ENCODE data around the gene CD47. TPM values are rescaled to one million over a fixed set of nuclear protein-coding genes. Genes with fewer than 3 reads are reported as not detected.

CD47 gene
- total RNA-seq, 1 experiment from 2014 or later: 63.6 TPM

DNA sequence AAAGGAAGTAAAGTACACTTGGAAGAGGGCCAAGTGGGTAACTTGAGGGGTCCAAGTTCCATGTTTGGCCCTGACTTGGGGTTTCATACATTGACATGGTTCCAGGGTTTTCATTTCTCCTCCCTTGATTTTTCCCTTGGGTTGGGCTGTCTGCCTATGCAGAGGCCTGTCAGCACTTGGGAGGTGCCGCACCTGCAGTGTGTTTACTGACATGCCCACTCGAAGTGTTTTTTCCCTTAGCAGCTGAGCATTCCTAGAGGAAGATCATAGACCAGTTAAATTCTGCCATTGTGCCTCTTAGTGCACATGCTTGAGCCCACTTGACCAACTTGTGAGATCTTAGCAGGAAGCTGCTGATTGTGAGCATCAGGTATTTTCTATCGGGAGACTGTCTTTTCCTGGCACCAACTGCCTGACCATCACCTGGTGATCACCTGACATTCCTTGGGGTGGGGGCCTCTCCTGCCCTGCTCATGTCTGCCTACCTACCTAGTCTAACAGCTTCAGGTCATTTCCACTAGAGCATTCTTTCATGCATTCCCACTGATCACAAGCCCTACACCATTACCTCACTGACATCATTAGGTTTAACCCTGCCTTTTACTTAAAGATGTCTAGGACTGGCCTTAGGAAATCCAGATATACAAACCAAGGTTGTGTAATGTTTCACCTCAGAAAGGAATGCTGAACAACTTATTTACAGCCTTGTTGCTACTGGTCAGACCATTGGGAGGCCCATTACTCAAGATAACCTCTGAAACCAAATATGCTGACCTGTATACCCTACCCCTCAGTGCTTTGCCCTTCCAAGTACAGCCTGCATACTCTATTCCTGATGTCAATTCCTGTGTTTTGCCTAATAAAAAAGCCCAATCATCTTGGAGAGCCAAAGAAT, 68.3 kb downstream of the CD47 start:
- peaks cover 13% of the 10 kb centered on the region for H3K4me1 ChIP-seq (ENCODE audit: insufficient read depth, low read length)
- H3F3A ChIP-seq (ENCODE audit: low read length, unreplicated experiment): no peaks in the 10 kb centered on the region
- H3K9me2 ChIP-seq (replicated peaks; ENCODE audit: low read length): no peaks in the 10 kb centered on the region
- ChIA-PET POLR2A (ENCODE audit: unreplicated experiment) (no interaction called here), CTCF (no interaction called here)
- H4K20me1 ChIP-seq (ENCODE audit: low read length): no peaks in the 10 kb centered on the region
- ATAC-seq (no peak), DNase-seq (no peak)
- H3K9ac ChIP-seq (ENCODE audit: low read length): no peak overlapping the region
- intact Hi-C loops (cut with micrococcal nuclease): loop anchor here (5.0 kb wide), 1 partner anchor 275 kb away; no protein-coding TSS in a partner anchor
- no peak overlapping the region for H3K4me2 ChIP-seq (ENCODE audit: low read length)
- no peaks in the 10 kb centered on the region for H3K79me2 ChIP-seq (ENCODE audit: low read length)
- no TSS peak for BruUV-seq (replicated peaks)
- no peak overlapping the region for H3K27ac ChIP-seq (ENCODE audit: low read length)
- TF ChIP-seq, protein P1, sequence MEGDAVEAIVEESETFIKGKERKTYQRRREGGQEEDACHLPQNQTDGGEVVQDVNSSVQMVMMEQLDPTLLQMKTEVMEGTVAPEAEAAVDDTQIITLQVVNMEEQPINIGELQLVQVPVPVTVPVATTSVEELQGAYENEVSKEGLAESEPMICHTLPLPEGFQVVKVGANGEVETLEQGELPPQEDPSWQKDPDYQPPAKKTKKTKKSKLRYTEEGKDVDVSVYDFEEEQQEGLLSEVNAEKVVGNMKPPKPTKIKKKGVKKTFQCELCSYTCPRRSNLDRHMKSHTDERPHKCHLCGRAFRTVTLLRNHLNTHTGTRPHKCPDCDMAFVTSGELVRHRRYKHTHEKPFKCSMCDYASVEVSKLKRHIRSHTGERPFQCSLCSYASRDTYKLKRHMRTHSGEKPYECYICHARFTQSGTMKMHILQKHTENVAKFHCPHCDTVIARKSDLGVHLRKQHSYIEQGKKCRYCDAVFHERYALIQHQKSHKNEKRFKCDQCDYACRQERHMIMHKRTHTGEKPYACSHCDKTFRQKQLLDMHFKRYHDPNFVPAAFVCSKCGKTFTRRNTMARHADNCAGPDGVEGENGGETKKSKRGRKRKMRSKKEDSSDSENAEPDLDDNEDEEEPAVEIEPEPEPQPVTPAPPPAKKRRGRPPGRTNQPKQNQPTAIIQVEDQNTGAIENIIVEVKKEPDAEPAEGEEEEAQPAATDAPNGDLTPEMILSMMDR (conservative IDR thresholded peaks at IDR 0.05; ENCODE audit: low read depth, low read length): no peak
- TF ChIP-seq EZH2 (IDR thresholded peaks at IDR 0.05; ENCODE audit: low read length, unreplicated experiment): no peak
- TF ChIP-seq EZH2phosphoT487 (IDR thresholded peaks at IDR 0.05; ENCODE audit: borderline replicate concordance, low read length): no peak
- H3K36me3 ChIP-seq (ENCODE audit: low read depth, low read length): no peaks in the 10 kb centered on the region
- H3K4me3 ChIP-seq (ENCODE audit: low read length): no peak overlapping the region
- H2AFZ ChIP-seq (ENCODE audit: low read length): no peak overlapping the region
- H3K27me3 ChIP-seq (ENCODE audit: low read length): no peaks in the 10 kb centered on the region
- H3K9me3 ChIP-seq (ENCODE audit: low read length): no peaks in the 10 kb centered on the region

DNA sequence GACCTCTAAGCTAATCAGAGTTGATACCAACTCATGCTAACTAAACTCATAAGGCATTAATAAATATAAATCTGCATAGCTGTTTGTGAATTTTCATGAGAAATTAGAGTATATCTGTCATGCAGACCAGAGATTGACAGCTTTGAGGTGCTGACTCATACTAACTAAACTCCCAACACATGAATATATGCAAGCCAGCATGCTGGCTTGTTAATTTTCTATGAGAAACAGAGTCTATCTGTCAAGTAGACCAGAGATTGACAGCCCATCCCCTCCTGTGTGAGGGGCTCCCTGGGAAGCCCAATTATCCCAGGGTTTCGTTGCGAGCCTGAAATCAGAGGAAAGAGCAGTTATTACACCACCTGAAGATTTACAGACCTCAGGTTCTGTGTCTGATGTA, 69.3 kb downstream of the CD47 start:
- Histone ChIP-seq H3K4me1 (ENCODE audit: insufficient read depth, low read length) (peaks cover 13% of the 10 kb centered on the region), H3K27me3 (ENCODE audit: low read length) (no peaks in the 10 kb centered on the region), H3F3A (ENCODE audit: low read length, unreplicated experiment) (no peaks in the 10 kb centered on the region), H3K27ac (ENCODE audit: low read length) (no peak overlapping the region), H3K9me2 (replicated peaks; ENCODE audit: low read length) (no peaks in the 10 kb centered on the region), H3K79me2 (ENCODE audit: low read length) (no peaks in the 10 kb centered on the region), H4K20me1 (ENCODE audit: low read length) (no peaks in the 10 kb centered on the region), H3K4me3 (ENCODE audit: low read length) (no peak overlapping the region), H3K9me3 (ENCODE audit: low read length) (no peaks in the 10 kb centered on the region), H3K9ac (ENCODE audit: low read length) (no peak overlapping the region), H3K36me3 (ENCODE audit: low read depth, low read length) (no peaks in the 10 kb centered on the region), H3K4me2 (ENCODE audit: low read length) (no peak overlapping the region), H2AFZ (ENCODE audit: low read length) (no peak overlapping the region)
- no peak; the same call in 1 of the 2 replicates for ATAC-seq
- POLR2A ChIA-PET (ENCODE audit: unreplicated experiment): no interaction called here
- no TSS peak for BruUV-seq (replicated peaks)
- CTCF ChIA-PET: no interaction called here
- intact Hi-C loops (cut with micrococcal nuclease): loop anchor here (5.0 kb wide), 1 partner anchor 274 kb away; no protein-coding TSS in a partner anchor
- TF ChIP-seq, protein P1 (conservative IDR thresholded peaks at IDR 0.05; ENCODE audit: low read depth, low read length): no peak
- no peak for TF ChIP-seq EZH2phosphoT487 (IDR thresholded peaks at IDR 0.05; ENCODE audit: borderline replicate concordance, low read length)
- no peak for TF ChIP-seq EZH2 (IDR thresholded peaks at IDR 0.05; ENCODE audit: low read length, unreplicated experiment)
- DNase-seq: no peak

DNA sequence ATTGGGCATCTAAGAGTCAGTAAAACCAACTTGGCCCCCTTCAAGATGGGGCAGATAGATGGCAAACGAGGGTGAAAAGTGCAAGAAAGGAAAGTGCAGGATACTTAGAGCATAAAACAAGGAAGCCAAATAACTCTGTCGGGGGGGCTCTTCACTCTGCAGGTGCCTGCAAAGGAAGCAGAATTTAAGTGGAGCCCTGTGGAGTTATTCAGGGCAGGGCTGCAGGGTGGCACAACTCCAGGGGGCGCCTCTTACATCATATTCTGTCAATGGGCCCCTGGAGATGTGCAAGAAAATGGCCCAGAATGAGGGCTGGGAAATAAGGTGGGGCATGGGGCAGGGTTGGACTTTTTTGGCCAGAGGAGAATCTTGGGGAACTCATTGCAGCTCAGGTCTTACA, 69.7 kb downstream of the CD47 start:
- Histone ChIP-seq H3K4me3 (ENCODE audit: low read length) (no peak overlapping the region), H3F3A (ENCODE audit: low read length, unreplicated experiment) (no peaks in the 10 kb centered on the region), H3K4me1 (ENCODE audit: insufficient read depth, low read length) (peaks cover 13% of the 10 kb centered on the region), H3K4me2 (ENCODE audit: low read length) (no peak overlapping the region), H3K27ac (ENCODE audit: low read length) (no peak overlapping the region), H3K36me3 (ENCODE audit: low read depth, low read length) (no peaks in the 10 kb centered on the region), H3K79me2 (ENCODE audit: low read length) (no peaks in the 10 kb centered on the region), H3K9ac (ENCODE audit: low read length) (no peak overlapping the region), H4K20me1 (ENCODE audit: low read length) (no peaks in the 10 kb centered on the region), H3K9me2 (replicated peaks; ENCODE audit: low read length) (no peaks in the 10 kb centered on the region), H3K9me3 (ENCODE audit: low read length) (no peaks in the 10 kb centered on the region), H3K27me3 (ENCODE audit: low read length) (no peaks in the 10 kb centered on the region), H2AFZ (ENCODE audit: low read length) (no peak overlapping the region)
- ChIA-PET POLR2A (ENCODE audit: unreplicated experiment) (no interaction called here), CTCF (no interaction called here)
- no peak for ATAC-seq
- no TSS peak for BruUV-seq (replicated peaks)
- TF ChIP-seq EZH2phosphoT487 (IDR thresholded peaks at IDR 0.05; ENCODE audit: borderline replicate concordance, low read length) (no peak), EZH2 (IDR thresholded peaks at IDR 0.05; ENCODE audit: low read length, unreplicated experiment) (no peak)
- TF ChIP-seq, protein P1 (conservative IDR thresholded peaks at IDR 0.05; ENCODE audit: low read depth, low read length): no peak; the same call in 1 of the 2 replicates
- intact Hi-C loops (cut with micrococcal nuclease): loop anchor here (5.0 kb wide), 1 partner anchor 274 kb away; no protein-coding TSS in a partner anchor
- DNase-seq: no peak

Measured in PC-3 (cell line).